Measurements from ENCODE around the gene NUBP2.

GRCh38 chr16:1788708-1789100 lies 5.9 kb downstream of the NUBP2 start:
- TF ChIP-seq CTCF (conservative IDR thresholded peaks at IDR 0.05) (no peak), ZFX (IDR thresholded peaks at IDR 0.05) (no peak)
